Measurements from ENCODE around the gene WDR86. TPM values are rescaled to one million over a fixed set of nuclear protein-coding genes. Genes with fewer than 3 reads are reported as not detected.

WDR86 gene
- total RNA-seq, 1 donor from 2014 or later, result 19.4 TPM

- TF ChIP-seq POLR2A (IDR thresholded peaks at IDR 0.05) (no peak), CTCF (IDR thresholded peaks at IDR 0.05) (no peak), POLR2AphosphoS5 (IDR thresholded peaks at IDR 0.05; ENCODE audit: insufficient read depth in 1 of 2, low read depth in 1 of 2) (no peak)
- Histone ChIP-seq H3K27me3 (no peaks in the 10 kb centered on the region), H3K36me3 (peaks cover 0 to 8% of the 10 kb centered on the region in 2 donors), H3K4me1 (peaks cover 30% of the 10 kb centered on the region), H3K9me3 (no peaks in the 10 kb centered on the region), H3K4me3 (peak overlapping the region; percentile 82 to 84), H3K27ac (peak overlapping the region; percentile 85)
- DNase-seq (ENCODE audit: extremely low spot score in 2 of 2), result peak in 1 of 2 donors; percentile 52
- intact Hi-C loops (cut with DNase I), result no loop called here
Measured at GRCh38 chr7:151340794-151341356, 69.0 kb downstream of the WDR86 start.

GRCh38 chr7:151339651-151340382, 70.0 kb downstream of the WDR86 start:
- no peak for TF ChIP-seq POLR2A (IDR thresholded peaks at IDR 0.05)
- no peak for TF ChIP-seq CTCF (IDR thresholded peaks at IDR 0.05)
- no peak for TF ChIP-seq POLR2AphosphoS5 (IDR thresholded peaks at IDR 0.05; ENCODE audit: insufficient read depth in 1 of 2, low read depth in 1 of 2)
- H3K27ac ChIP-seq, result no peak overlapping the region
- H3K9me3 ChIP-seq, result no peaks in the 10 kb centered on the region
- H3K4me1 ChIP-seq, result peaks cover 30% of the 10 kb centered on the region
- no peaks in the 10 kb centered on the region for H3K36me3 ChIP-seq
- H3K27me3 ChIP-seq, result no peaks in the 10 kb centered on the region
- no peak overlapping the region for H3K4me3 ChIP-seq
- DNase-seq (ENCODE audit: extremely low spot score in 2 of 2), result no peak
- intact Hi-C loops (cut with DNase I), result no loop called here

- no peak for TF ChIP-seq POLR2AphosphoS5 (IDR thresholded peaks at IDR 0.05; ENCODE audit: insufficient read depth in 1 of 2, low read depth in 1 of 2)
- TF ChIP-seq POLR2A (IDR thresholded peaks at IDR 0.05), result no peak
- no peak for TF ChIP-seq CTCF (IDR thresholded peaks at IDR 0.05)
- H3K27ac ChIP-seq, result no peak overlapping the region
- intact Hi-C loops (cut with DNase I), result no loop called here
- DNase-seq (ENCODE audit: extremely low spot score in 2 of 2), result no peak
- no peaks in the 10 kb centered on the region for H3K36me3 ChIP-seq
- no peaks in the 10 kb centered on the region for H3K9me3 ChIP-seq
- H3K4me3 ChIP-seq, result no peak overlapping the region
- no peaks in the 10 kb centered on the region for H3K27me3 ChIP-seq
- peaks cover 30% of the 10 kb centered on the region for H3K4me1 ChIP-seq
Measured at GRCh38 chr7:151338809-151339208, 71.0 kb downstream of the WDR86 start.

GRCh38 chr7:151337346-151337745, 72.5 kb downstream of the WDR86 start:
- Histone ChIP-seq H3K36me3 (no peaks in the 10 kb centered on the region), H3K4me1 (peaks cover 17% of the 10 kb centered on the region), H3K9me3 (no peaks in the 10 kb centered on the region), H3K27me3 (no peaks in the 10 kb centered on the region), H3K27ac (no peak overlapping the region), H3K4me3 (no peak overlapping the region)
- no peak for DNase-seq (ENCODE audit: extremely low spot score in 2 of 2)
- TF ChIP-seq CTCF (IDR thresholded peaks at IDR 0.05) (no peak), POLR2A (IDR thresholded peaks at IDR 0.05) (no peak), POLR2AphosphoS5 (IDR thresholded peaks at IDR 0.05; ENCODE audit: insufficient read depth in 1 of 2, low read depth in 1 of 2) (no peak)
- intact Hi-C loops (cut with DNase I), result no loop called here

All from vagina (tissue), 2 donors.